Lung (tissue), 12 donors: ENCODE data around the gene THAP7. TPM values are rescaled to one million over a fixed set of nuclear protein-coding genes. Genes with fewer than 3 reads are reported as not detected.

Experiments
- ATAC-seq: fragments of 200-7000 bp; cut with Tn5 transposase; one replicate; pipeline ENCODE4 v1.9.1; 2020; ENCODE audit warnings: moderate number of reproducible peaks; ENCODE audit not compliant: insufficient read depth, low FRiP score
- DNase-seq, 3 donors: peaks; one replicate each; pipeline ENCODE4 v3.0.0-alpha.2; 2013 to 2017
- H3K27ac ChIP-seq, 2 donors: one replicate each; pipeline ENCODE4 v1.5.1; 2013; ENCODE audit warnings: mild to moderate bottlenecking in 2 of 2, moderate library complexity in 2 of 2, control low read depth in 1 of 2, inconsistent platforms in 1 of 2, low read depth in 1 of 2, low read length in 1 of 2
- H3K27me3 ChIP-seq, 3 donors: one replicate each; pipeline ENCODE4 v1.5.1; 2013; ENCODE audit warnings: low read length in 2 of 3; ENCODE audit not compliant: control insufficient read depth in 3 of 3, insufficient read depth in 3 of 3
- H3K36me3 ChIP-seq, 4 donors: one replicate each; pipeline ENCODE4 v1.5.1; 2013; ENCODE audit warnings: low read length in 4 of 4, mild to moderate bottlenecking in 1 of 4, moderate library complexity in 1 of 4; ENCODE audit not compliant: control insufficient read depth in 4 of 4, insufficient read depth in 4 of 4
- H3K4me1 ChIP-seq, 5 donors: one replicate each; pipeline ENCODE4 v1.5.1; 2013; ENCODE audit warnings: low read length in 5 of 5, mild to moderate bottlenecking in 2 of 5, moderate library complexity in 1 of 5; ENCODE audit not compliant: control insufficient read depth in 5 of 5, insufficient read depth in 5 of 5
- H3K4me3 ChIP-seq: one replicate; pipeline ENCODE4 v1.5.1; 2013; ENCODE audit warnings: mild to moderate bottlenecking, control low read depth, moderate library complexity
- H3K9ac ChIP-seq, 2 donors: one replicate each; pipeline ENCODE4 v1.5.1; 2013; ENCODE audit warnings: low read length in 2 of 2, control low read depth in 1 of 2; ENCODE audit not compliant: insufficient read depth in 1 of 2
- H3K9me3 ChIP-seq, 4 donors: one replicate each; pipeline ENCODE4 v1.5.1; 2013; ENCODE audit warnings: low read length in 3 of 4, mild to moderate bottlenecking in 1 of 4, moderate library complexity in 1 of 4; ENCODE audit not compliant: control insufficient read depth in 4 of 4, insufficient read depth in 3 of 4
- CTCF ChIP-seq: IDR thresholded peaks from 2 replicates; pipeline ENCODE4 v1.5.1; 2012; ENCODE audit warnings: mild to moderate bottlenecking; ENCODE audit errors: control extremely low read depth, extremely low read depth
- WGBS, 2 donors: extraction: QIAGEN DNeasy Blood & Tissue Kit; methylation state at CpG; one replicate each; pipeline ENCODE4 v1.1.7; 2013; 5-methylcytosine and 5-hydroxymethylcytosine counted together
- polyA plus RNA-seq, 2 donors: library from polyadenylated mRNA; stranded (reverse); fragments of 200-250 nt; gene quantifications; one replicate each; pipeline ENCODE4 v1.2.1, GENCODE V29; 2013
- total RNA-seq, 2 donors: library from RNA; depleted of rRNA in 1 of 2; stranded (reverse); fragments of >200 nt in 1 of 2; gene quantifications; one replicate each; pipeline ENCODE4 v1.2.1, GENCODE V29; 2014 to 2021
- donor health status: control.
- donor health status: control.
- donor health status: Bipolar disorder and iron deficiency.
- donor health status: healthy.
- donor health status: DM: yes; HTN: yes; CAD: no.

Gene THAP7
- total and polyA plus RNA-seq, 4 donors = 20.4 to 61.3 (median 27.6) TPM

GRCh38 chr22:20952544-20953341 is 49.2 kb downstream of the THAP7 start:
- no peak overlapping the region for H3K27ac ChIP-seq
- DNase-seq (no peak), ATAC-seq (no peak)
- H3K9me3 ChIP-seq = peaks cover 0 to 1% (median 0%) of the 10 kb centered on the region in 4 donors
- 90 to 91% methylated on average over 13 of the region's 13 CpGs for WGBS, 2 donors
- peaks cover 0 to 6% (median 0%) of the 10 kb centered on the region in 3 donors for H3K27me3 ChIP-seq
- H3K4me1 ChIP-seq = peaks cover 0 to 8% (median 2%) of the 10 kb centered on the region in 5 donors
- TF ChIP-seq CTCF = no peak
- H3K36me3 ChIP-seq = peaks cover 12 to 28% (median 18%) of the 10 kb centered on the region in 4 donors
- no peak overlapping the region for H3K9ac ChIP-seq
- no peak overlapping the region for H3K4me3 ChIP-seq

- DNase-seq (no peak), ATAC-seq (no peak)
- Histone ChIP-seq H3K4me1 (peaks cover 0 to 11% (median 2%) of the 10 kb centered on the region in 5 donors), H3K27me3 (peaks cover 0 to 5% (median 0%) of the 10 kb centered on the region in 3 donors), H3K9ac (no peak overlapping the region), H3K4me3 (no peak overlapping the region), H3K36me3 (peaks cover 12 to 28% (median 18%) of the 10 kb centered on the region in 4 donors), H3K9me3 (peaks cover 0 to 1% (median 0%) of the 10 kb centered on the region in 4 donors), H3K27ac (no peak overlapping the region)
- no peak for TF ChIP-seq CTCF
- WGBS, 2 donors = 91 to 93% methylated on average over 8 of the region's 8 CpGs
Measured at GRCh38 chr22:20951932-20952380, 50.0 kb downstream of the THAP7 start.

- ATAC-seq (no peak), DNase-seq (no peak)
- Histone ChIP-seq H3K4me3 (no peak overlapping the region), H3K9ac (no peak overlapping the region), H3K9me3 (peaks cover 0 to 1% (median 0%) of the 10 kb centered on the region in 4 donors), H3K27ac (no peak overlapping the region), H3K36me3 (peaks cover 12 to 28% (median 18%) of the 10 kb centered on the region in 4 donors), H3K4me1 (peaks cover 0 to 6% (median 0%) of the 10 kb centered on the region in 5 donors), H3K27me3 (no peaks in the 10 kb centered on the region)
- TF ChIP-seq CTCF = no peak
- 84 to 91% methylated on average over 10 of the region's 10 CpGs for WGBS, 2 donors
Measured at GRCh38 chr22:20951151-20951931, 50.6 kb downstream of the THAP7 start.
